Fibroblast of pulmonary artery (primary cell): ENCODE measurements around the gene DGKI.

Experiments used
- DNase-seq: peaks from one replicate; pipeline ENCODE4 v3.0.0-alpha.2; 2010; ENCODE audit warnings: low read depth
- H3K4me3 ChIP-seq: replicated peaks from 2 replicates; pipeline ENCODE4 v1.5.1; 2011; ENCODE audit warnings: low read depth, mild to moderate bottlenecking, control low read depth, low read length, moderate library complexity
- TF ChIP-seq, protein P1 (sequence below): IDR thresholded peaks from 2 replicates; pipeline ENCODE4 v1.5.1; 2011; ENCODE audit warnings: mild to moderate bottlenecking, control low read depth, low read length, inconsistent platforms; ENCODE audit errors: missing control alignments

Gene DGKI

GRCh38 chr7:137402536-137403352 lies 444.0 kb downstream of the DGKI start:
- TF ChIP-seq, protein P1, sequence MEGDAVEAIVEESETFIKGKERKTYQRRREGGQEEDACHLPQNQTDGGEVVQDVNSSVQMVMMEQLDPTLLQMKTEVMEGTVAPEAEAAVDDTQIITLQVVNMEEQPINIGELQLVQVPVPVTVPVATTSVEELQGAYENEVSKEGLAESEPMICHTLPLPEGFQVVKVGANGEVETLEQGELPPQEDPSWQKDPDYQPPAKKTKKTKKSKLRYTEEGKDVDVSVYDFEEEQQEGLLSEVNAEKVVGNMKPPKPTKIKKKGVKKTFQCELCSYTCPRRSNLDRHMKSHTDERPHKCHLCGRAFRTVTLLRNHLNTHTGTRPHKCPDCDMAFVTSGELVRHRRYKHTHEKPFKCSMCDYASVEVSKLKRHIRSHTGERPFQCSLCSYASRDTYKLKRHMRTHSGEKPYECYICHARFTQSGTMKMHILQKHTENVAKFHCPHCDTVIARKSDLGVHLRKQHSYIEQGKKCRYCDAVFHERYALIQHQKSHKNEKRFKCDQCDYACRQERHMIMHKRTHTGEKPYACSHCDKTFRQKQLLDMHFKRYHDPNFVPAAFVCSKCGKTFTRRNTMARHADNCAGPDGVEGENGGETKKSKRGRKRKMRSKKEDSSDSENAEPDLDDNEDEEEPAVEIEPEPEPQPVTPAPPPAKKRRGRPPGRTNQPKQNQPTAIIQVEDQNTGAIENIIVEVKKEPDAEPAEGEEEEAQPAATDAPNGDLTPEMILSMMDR, result no peak
- H3K4me3 ChIP-seq, result no peak overlapping the region
- no peak for DNase-seq

DNA sequence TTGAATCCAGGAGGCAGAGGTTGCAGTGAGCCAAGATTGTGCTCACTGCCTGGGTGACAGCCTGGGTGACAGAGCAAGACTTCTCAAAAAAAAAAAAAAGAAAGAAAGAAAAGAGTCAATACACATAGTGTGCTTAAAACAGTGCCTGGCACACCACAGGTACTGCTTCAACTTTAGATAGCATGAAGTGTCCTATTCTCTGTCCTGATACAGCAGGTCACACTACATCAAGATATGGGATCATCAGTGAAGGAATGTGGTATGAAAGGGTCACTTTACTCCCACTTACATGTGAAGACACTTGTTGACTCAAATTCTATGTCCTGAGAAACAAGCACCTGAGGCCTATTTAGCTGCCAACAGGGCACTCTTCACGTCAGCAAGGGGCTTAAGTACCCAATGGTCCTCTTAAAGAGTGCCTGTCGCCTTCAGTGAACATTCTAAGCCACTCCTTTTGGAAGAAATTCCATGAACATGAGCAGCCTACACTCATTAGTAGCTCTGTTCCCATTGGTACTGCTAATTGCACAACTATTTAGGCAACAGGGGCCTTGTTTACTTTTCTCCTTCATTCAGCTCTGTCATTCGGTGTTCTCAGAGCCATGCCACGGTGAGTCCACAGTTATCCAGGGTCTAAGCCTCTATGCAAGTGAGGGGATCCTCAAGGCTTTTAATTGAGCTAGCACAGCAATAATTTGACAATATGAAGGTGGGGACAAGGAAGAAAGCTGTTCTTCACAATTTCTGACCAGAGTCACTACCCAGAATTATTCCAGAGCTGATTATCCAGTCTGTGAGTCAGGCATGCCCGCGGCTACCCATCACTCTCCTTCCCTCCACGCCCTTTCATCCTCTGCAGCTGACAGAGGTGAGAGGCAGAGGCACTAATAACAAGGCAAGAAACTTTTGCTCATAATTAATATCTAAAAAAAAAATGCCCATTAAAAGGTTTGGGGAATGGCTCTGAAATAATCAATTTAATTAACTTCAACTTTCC lies 446.6 kb downstream of the DGKI start:
- TF ChIP-seq, protein P1, result no peak
- no peak for DNase-seq
- no peak overlapping the region for H3K4me3 ChIP-seq

- TF ChIP-seq, protein P1, result no peak
- no peak overlapping the region for H3K4me3 ChIP-seq
- DNase-seq, result no peak
Measured at GRCh38 chr7:137396051-137396450, 450.7 kb downstream of the DGKI start.

- DNase-seq, result no peak
- H3K4me3 ChIP-seq, result no peak overlapping the region
- TF ChIP-seq, protein P1, result no peak
Measured at GRCh38 chr7:137395420-137395819, 451.4 kb downstream of the DGKI start.

GRCh38 chr7:137393570-137393969 lies 453.2 kb downstream of the DGKI start:
- H3K4me3 ChIP-seq, result no peak overlapping the region
- TF ChIP-seq, protein P1, result no peak
- no peak for DNase-seq

GRCh38 chr7:137390076-137390475 lies 456.7 kb downstream of the DGKI start:
- TF ChIP-seq, protein P1, result no peak

More at GRCh38 chr7:137390076-137390475, 456.7 kb downstream of the DGKI start:
- no peak for DNase-seq
- no peak overlapping the region for H3K4me3 ChIP-seq
